ENCODE data around the gene DPRX. TPM values are rescaled to one million over a fixed set of nuclear protein-coding genes. Genes with fewer than 3 reads are reported as not detected.
A peak's percentile ranks its signal among the peaks of the same experiment; 100 is the strongest.
"Not testable (repeated sequence)": the region's sequence is repeated elsewhere in the genome, so short reads cannot be mapped to it uniquely, and the experiment has no call there.

Gene DPRX
- total RNA-seq, 1 experiment from 2014 or later: not detected

DNA sequence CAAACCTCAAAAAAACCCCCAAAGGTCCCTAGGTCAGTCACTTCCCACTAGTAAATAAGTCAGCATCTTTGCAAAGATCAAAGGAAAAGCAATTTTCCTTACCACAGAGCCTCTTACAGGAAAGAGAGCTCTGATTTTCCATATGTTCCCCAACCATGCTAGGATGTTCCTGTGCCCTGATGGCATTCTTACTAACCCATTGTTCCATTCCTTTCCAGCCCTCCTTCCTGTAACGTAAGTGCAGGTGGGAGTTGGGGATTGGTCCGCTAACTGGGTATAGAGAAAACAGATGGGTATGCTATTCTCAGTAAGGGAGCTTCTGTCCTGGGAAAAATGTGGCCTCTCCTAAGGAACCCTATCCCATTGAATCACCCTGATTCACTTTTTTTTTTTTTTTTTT lies 14.3 kb downstream of the DPRX start:
- peak; percentile 62 for DNase-seq (ENCODE audit: low spot score)

DNA sequence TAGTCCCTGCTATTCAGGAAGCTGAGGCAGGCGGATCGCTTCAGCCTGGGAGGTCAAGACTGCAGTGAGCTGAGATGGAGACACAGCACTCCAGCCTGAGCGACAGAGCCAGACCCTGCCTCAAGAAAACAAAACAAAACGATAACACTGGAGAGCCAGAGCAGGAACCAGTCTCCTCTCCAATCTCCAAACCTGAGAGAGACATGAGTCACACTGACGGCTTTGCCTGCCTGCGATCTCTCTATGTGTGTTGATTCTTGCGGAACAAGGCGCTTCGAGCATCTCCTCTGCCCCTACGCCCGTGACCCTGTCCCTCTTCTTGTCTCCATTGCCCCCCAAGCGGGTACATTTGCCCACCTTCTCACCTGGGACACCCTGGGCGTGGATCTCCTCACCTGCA lies 15.6 kb downstream of the DPRX start:
- no peak for DNase-seq (ENCODE audit: low spot score)

DNA sequence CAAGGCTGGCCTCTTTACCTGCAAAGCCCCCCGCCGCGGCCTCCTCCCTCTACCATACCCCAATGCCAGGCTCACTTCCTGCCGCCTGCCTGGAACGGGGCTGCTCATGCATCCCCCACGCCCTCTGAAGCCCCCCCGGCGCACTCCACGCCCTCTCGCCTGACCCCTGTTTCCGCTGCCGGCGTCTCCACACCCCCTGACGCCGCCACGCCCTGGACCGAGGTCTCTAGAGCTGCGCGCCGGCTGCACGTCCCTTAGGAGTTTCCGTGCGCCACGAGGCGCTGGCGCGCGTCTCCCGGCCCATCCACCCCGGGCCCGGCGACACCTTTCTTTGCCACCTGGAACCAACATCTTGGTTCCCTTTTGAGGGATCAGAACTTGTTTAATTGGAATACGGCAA lies 16.0 kb downstream of the DPRX start:
- no peak for DNase-seq (ENCODE audit: low spot score)

DNA sequence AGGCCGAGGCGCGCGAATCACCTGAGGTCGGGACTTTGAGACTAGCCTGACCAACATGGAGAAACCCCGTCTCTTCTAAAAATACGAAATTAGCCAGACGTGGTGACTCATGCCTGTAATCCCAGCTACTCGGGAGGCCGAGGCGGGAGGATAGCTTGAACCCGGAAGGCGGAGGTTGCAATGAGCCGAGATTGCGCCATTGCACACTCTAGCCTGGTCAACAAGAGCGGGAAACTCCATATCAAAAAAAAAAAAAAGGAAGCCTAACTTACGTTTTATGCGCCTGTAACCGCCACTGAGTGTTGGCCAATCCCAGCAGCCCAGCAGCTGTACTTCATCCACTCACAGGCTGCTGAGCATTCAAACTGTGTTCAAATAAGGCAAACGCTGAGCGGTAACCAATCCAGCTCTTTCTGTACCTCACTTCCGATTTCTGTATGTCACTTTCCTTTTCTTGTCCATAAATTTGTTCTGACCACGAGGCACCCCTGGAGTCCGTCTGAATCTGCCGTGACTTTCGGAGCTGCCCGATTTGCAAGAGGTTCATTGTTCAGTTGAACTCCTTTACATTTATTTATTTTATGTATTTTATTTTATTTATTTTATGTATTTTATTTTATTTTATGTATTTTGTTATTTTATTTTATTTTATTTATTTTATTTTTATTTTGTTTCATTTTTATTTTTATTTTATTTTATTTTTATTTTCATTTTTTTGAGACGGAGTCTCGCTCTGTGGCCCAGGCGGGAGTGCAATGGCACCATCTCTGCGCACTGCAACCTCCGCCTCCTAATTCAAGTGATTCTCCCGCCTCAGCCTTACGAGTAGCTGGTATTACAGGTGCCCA lies 18.2 kb downstream of the DPRX start:
- DNase-seq (ENCODE audit: low spot score): no peak

DNA sequence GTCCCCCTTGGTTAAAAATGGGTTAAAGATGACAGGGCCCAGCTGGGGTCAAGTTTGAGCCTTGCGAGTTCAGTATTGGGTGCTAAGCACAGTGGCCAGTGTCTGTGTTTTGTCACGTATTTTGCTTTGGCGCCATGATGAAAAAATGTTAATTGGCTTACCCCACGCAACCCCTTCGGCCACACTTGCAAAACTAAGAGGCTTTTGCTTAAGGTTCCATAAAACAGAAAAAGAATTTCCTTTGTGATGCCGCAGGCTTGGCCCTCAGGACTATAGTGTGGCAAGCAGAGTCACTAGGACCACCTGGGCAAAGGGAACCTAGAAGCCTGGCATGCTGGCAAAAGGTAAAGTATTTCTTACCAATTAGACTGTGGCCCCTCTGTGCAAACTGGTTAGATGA lies 20.7 kb downstream of the DPRX start:
- DNase-seq (ENCODE audit: low spot score): no peak

DNA sequence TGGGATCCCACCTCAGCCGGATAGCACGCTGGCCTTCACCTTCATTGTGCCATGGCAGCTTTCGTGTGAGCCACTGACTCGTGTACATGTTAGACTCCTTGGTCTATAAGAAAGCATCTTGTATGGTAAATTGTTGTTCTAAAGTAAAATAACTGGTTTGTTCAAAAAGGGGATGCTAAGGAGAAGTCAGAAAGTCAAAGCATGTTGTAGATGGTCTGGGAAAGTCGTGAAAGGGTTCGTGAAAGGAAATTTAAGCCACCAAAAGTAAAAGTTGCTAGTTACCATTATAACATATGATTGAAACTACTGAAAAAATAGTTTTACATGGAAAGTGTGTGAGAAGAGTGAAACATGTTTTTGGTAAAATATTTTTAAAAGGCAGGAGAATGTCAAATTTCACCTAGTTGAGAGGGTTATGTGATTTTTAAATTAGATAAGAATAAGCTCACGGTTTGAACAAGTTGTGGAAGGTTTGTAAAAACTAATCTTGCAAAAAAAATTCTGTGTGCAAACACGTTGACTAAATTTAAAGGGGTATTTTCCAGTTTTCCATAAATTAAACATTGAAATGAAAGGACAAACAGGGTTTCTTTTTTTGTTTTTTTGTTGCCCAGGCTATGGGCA lies 23.4 kb downstream of the DPRX start:
- no peak for DNase-seq (ENCODE audit: low spot score)

DNA sequence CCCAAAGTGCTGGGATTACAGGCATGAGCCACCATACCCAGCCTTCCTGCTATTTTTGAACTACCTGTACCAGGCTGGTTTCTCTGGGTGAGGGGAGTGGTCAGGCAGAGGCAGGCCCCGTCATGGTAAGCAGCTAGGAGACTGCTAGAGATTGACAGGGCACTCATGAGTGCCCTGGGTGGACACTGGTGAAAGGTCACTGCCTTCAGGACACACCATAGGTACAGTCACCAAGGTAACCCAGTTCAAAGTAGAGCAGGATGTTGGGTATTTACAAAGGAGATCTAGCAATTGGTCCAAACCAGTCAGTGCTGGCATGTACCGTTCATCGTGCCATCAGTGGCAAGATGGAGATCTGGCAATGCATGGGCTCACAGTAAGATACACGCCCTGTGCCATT lies 25.5 kb downstream of the DPRX start:
- DNase-seq (ENCODE audit: low spot score): no peak

DNA sequence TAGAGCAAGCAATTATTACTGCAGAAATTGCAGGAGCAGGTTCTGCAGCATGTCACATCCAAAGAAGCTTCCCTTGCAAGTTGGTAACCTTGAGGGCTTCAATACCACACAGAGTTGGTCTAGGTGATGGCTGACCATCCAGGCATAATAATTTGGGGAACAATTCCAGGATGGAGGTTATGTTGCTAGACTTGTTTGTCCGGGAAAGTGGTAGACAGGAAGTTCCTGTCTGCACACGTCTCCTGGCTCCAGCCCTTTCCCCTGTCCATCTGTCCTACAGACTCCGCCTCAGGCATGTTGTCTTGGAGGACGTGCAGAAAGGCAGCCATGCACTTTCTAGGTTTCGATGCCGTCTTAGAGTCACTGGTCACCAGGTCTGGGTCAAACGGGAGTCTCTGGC lies 26.0 kb downstream of the DPRX start:
- no peak for DNase-seq (ENCODE audit: low spot score)

DNA sequence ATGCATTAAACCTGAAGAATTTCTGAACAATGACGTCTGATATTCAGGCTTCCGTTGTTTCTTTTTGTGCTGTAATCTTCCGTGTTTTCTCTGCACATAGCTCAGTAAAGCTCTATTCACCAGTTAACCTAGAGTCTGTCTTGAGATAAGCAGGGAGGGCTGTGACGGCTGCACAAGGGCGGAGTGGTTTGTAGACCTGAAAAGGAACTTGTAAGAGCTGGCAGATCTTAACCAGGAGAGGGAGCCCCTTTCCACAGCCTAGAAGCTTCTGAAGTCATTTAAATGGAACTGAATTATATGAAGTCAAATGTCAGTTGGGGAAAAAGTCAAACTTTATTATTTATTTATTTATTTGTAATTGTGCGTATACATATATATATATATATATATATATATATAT lies 27.5 kb downstream of the DPRX start:
- DNase-seq (ENCODE audit: low spot score): peak; percentile 58

DNA sequence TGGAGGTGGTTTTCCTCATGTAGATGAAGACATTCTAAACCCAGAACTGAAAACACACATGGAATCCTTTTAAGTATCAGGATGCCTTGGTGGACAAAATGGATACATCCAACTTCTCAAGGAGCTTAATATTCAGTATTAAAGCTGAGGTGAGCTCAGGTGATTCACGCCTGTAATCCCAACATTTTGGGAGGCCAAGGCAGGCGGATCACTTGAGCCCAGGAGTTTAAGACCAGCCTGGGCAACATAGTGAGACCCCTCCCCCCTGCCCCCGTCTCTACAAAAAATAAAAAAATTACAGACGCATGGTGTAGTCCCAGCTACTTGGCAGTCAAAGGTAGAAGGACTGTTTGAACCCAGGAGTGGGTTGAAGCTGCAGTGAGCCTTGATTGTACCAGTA lies 28.8 kb downstream of the DPRX start:
- no peak for DNase-seq (ENCODE audit: low spot score)

DNA sequence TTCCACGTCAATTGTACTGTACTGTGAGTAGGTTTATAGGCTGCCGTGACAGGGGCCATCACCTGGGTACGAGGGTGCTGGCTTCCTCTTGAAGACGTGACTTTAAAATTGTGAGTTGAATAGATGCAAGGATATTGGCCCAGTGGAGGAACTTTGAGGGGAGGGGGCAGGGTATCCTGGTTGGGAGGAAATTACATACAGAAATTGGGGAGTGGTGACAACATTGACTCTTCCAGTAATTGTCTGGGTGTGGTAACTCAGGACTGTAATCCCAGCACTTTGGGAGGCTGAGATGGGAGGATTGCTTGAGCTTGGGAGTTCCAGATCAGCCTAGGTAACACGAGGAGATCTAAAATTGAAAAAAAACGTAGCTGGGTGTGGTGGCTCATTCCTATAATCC lies 30.4 kb downstream of the DPRX start:
- DNase-seq (ENCODE audit: low spot score): no peak

DNA sequence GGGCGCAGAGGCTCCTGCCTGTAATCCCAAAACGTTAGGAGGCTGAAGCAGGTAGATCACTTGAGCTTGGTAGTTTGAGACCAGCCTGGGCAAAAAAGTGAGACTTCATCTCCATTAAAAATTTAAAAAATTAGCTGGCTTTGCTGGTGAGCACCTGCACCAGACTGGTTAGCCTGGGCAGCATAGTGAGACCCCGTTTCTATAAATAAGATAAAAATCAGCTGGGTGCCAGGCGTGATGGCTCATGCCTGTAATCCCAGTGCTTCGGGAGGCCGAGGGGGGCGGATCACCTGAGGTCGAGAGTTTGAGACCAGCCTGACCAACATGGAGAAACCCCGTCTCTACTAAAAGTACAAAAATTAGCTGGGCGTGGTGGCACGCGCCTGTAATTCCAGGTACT lies 32.4 kb downstream of the DPRX start:
- no peak for DNase-seq (ENCODE audit: low spot score)

DNA sequence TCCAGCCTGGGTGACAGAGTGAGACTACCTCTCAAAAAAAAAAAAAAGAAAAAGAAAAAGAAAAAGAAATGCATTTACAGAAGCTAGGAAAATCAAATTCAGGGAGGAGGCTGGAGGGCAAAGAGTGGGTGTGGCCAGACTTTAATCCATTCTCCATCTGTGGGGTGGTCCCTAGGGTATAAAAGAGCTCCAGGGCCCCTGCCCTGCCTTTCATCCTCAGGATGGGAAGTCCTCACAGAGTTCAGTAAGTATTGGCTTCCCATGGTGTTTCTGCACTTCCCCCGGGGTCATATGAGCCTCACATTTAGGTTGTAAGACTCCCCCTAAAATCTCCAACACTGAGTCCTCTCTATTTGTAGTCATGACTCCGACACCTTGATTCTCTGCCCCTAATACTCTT lies 33.0 kb downstream of the DPRX start:
- DNase-seq (ENCODE audit: low spot score): no peak

DNA sequence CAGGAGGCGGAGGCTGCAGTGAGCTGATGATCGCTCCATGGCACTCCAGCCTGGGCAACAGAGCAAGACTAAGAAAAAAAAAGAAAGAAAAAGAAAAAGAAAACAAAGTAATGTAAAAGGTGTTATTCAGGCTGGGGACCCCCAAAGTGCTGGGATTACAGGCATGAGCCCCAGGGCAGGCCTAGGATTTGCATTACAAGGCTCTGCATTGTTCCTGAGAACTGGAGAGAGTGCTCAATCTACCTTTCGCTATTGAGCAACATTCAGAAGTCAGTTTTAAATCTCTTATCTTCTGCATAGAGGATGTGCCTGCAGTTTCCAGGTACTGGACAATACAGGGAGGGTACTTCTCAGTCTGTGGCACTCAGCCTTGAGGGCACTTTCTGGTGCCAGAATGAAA lies 34.5 kb downstream of the DPRX start:
- DNase-seq (ENCODE audit: low spot score): not testable (repeated sequence)

DNA sequence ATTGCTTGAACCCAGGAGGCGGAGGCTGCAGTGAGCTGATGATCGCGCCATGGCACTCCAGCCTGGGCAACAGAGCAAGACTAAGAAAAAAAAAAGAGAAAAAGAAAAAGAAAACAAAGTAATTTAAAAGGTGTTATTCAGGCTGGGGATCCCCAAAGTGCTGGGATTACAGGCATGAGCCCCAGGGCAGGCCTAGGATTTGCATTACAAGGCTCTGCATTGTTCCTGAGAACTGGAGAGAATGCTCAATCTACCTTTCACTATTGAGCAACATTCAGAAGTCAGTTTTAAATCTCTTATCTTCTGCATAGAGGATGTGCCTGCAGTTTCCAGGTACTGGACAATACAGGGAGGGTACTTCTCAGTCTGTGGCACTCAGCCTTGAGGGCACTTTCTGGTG lies 37.0 kb downstream of the DPRX start:
- not testable (repeated sequence) for DNase-seq (ENCODE audit: low spot score)

DNA sequence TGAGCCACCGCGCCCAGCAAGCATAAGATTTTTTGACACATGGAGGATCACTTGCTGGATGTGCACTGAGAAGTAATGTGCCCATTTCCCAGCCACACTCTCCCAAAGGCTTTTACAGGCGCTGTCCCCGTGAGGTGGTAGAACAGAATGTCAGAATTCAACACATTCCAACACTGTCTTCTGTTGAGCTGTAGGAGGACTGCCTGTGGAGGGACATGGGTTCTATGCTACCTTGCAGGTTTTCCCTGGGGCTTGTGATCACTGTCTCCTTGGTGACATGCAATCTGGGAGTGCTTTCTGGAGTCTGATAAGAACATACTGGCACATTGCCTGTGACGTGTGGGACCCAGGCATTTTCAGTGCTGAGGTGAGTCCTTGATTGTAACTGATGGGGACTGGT lies 38.5 kb downstream of the DPRX start:
- DNase-seq (ENCODE audit: low spot score): no peak

DNA sequence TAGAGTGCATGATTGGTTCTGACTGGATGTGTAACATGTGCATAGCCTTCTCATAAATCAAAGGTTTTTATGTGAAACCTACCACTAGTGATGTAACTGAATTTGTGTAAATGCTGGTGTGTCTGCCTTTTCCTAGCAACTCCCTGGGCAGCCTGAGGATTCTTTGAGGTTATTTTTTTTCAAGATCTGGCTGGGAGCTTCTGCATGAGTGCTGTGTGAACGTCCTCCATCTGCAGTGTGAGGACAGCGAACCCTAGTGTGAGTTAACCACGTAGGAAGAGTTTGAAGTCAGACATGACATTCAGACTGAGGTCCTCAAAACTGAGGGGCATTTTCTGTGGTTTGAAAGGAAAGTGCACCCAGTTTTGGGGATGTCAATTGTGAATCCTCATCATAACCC lies 39.9 kb downstream of the DPRX start:
- DNase-seq (ENCODE audit: low spot score): peak; percentile 19

Other genes with a start within 250 kb of the DPRX start
- gene ZNF765, start 236.8 kb upstream of the DPRX start, total RNA-seq (2014; rRNA removed; shearing (Covaris generic)): 5.3 and 6.7 TPM in 2 replicates
- gene ZNF761, start 200.0 kb upstream of the DPRX start, total RNA-seq (2014; rRNA removed; shearing (Covaris generic)): 7.8 and 12.6 TPM in 2 replicates
- 3.0 and 3.4 TPM in 2 replicates for gene ZNF813, start 164.3 kb upstream of the DPRX start, total RNA-seq (2014; rRNA removed; shearing (Covaris generic))
- 4.0 and 6.6 TPM in 2 replicates for gene ZNF331, start 93.9 kb upstream of the DPRX start, total RNA-seq (2014; rRNA removed; shearing (Covaris generic))
- gene NLRP12, start 192.3 kb downstream of the DPRX start, total RNA-seq (2014; rRNA removed; shearing (Covaris generic)): 0.31 and 0.37 TPM in 2 replicates
- gene MYADM, start 235.9 kb downstream of the DPRX start, total RNA-seq (2014; rRNA removed; shearing (Covaris generic)): 4.8 and 17.3 TPM in 2 replicates